Uterus (tissue), 4 donors: ENCODE results near the gene IL15RA. TPM values are rescaled to one million over a fixed set of nuclear protein-coding genes. Genes with fewer than 3 reads are reported as not detected.

Experiments
- DNase-seq, 2 donors: peaks; one replicate each; pipeline ENCODE4 v3.0.0-alpha.2; 2019 to 2020
- H3K27ac ChIP-seq, 2 donors: fragments of 200-600 bp; sonication (generic); 1 replicate in 1 of 2; 2 replicates in 1 of 2; pipeline ENCODE4 v1.5.1; 2016 to 2018
- H3K27me3 ChIP-seq, 2 donors: fragments of 200-600 bp; sonication (generic); one replicate each; pipeline ENCODE4 v1.5.1; 2018 to 2019; ENCODE audit warnings: control low read depth in 1 of 2
- H3K36me3 ChIP-seq, 2 donors: fragments of 200-600 bp; sonication (generic); one replicate each; pipeline ENCODE4 v1.5.1; 2019; ENCODE audit warnings: control low read depth in 1 of 2
- H3K4me1 ChIP-seq, 2 donors: fragments of 200-600 bp; sonication (generic); one replicate each; pipeline ENCODE4 v1.5.1; 2018 to 2019; ENCODE audit warnings: control low read depth in 1 of 2
- H3K4me3 ChIP-seq, 2 donors: fragments of 200-600 bp; sonication (generic); 1 replicate in 1 of 2; 2 replicates in 1 of 2; pipeline ENCODE4 v1.5.1; 2018 to 2019; ENCODE audit warnings: mild to moderate bottlenecking in 1 of 2
- H3K9me3 ChIP-seq, 2 donors: fragments of 200-600 bp; sonication (generic); one replicate each; pipeline ENCODE4 v1.5.1; 2019; ENCODE audit warnings: control low read depth in 1 of 2
- POLR2A ChIP-seq, 2 donors: fragments of 450-650 bp; IDR thresholded peaks; one replicate each; pipeline ENCODE4 v1.6.1; 2016; ENCODE audit warnings: antibody characterized with exemption in 2 of 2, mild to moderate bottlenecking in 1 of 2, moderate library complexity in 1 of 2
- intact Hi-C: fragments of 100-400 bp; cut with DNase I; formaldehyde crosslinking; loops from one replicate; pipeline ENCODE4 v1.15.1; 2023; ENCODE audit warnings: low total_unique reads
- total RNA-seq, 4 donors: library from RNA; depleted of rRNA in 3 of 4; stranded (reverse); fragments of >200 nt in 3 of 4; gene quantifications; one replicate each; pipeline versions ENCODE4 v1.1.0 to v1.2.4, GENCODE V29; 2014 to 2023
- TF ChIP-seq, protein P1 (sequence below), 4 experiments: fragments of 200-600 bp in 2 of 4; fragments of 450-650 bp in 2 of 4; sonication (generic) in 2 of 4; IDR thresholded peaks; one replicate each; pipeline ENCODE4 v1.5.1; 2016 to 2019; ENCODE audit warnings: antibody characterized with exemption in 4 of 4, mild to moderate bottlenecking in 2 of 4, moderate library complexity in 1 of 4
- donor health status: DM: yes; HTN: yes; CAD: no.

Gene IL15RA
- total RNA-seq, 4 donors from 2014 or later, result 1.6 to 42.5 (median 31.9) TPM

DNA sequence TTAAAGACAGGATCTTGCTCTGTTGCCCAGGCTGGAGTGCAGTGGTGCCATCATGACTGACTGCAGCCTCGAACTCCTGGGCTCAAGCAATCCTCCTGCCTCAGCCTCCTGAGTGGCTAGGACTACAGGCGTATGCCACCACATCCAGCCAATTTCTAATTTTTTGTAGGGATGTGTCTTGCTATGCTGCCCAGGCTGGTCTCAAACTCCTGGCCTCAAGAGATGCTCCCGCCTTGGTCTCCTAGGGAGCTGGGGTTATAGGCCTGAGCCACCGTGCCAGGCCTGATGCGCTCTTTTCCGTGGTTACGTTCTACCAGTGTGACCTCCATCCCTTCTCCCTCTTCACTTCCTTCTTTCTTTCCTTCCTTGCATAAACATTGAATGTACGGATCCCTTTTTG is 34.2 kb upstream of the IL15RA start:
- Histone ChIP-seq H3K4me1 (no peaks in the 10 kb centered on the region), H3K9me3 (no peaks in the 10 kb centered on the region), H3K36me3 (no peaks in the 10 kb centered on the region), H3K27me3 (no peaks in the 10 kb centered on the region), H3K4me3 (no peak overlapping the region), H3K27ac (no peak overlapping the region)
- DNase-seq, result no peak
- intact Hi-C loops, result no loop called here
- TF ChIP-seq, protein P1, sequence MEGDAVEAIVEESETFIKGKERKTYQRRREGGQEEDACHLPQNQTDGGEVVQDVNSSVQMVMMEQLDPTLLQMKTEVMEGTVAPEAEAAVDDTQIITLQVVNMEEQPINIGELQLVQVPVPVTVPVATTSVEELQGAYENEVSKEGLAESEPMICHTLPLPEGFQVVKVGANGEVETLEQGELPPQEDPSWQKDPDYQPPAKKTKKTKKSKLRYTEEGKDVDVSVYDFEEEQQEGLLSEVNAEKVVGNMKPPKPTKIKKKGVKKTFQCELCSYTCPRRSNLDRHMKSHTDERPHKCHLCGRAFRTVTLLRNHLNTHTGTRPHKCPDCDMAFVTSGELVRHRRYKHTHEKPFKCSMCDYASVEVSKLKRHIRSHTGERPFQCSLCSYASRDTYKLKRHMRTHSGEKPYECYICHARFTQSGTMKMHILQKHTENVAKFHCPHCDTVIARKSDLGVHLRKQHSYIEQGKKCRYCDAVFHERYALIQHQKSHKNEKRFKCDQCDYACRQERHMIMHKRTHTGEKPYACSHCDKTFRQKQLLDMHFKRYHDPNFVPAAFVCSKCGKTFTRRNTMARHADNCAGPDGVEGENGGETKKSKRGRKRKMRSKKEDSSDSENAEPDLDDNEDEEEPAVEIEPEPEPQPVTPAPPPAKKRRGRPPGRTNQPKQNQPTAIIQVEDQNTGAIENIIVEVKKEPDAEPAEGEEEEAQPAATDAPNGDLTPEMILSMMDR (IDR thresholded peaks at IDR 0.05), result no peak
- no peak for TF ChIP-seq POLR2A (IDR thresholded peaks at IDR 0.05)

DNA sequence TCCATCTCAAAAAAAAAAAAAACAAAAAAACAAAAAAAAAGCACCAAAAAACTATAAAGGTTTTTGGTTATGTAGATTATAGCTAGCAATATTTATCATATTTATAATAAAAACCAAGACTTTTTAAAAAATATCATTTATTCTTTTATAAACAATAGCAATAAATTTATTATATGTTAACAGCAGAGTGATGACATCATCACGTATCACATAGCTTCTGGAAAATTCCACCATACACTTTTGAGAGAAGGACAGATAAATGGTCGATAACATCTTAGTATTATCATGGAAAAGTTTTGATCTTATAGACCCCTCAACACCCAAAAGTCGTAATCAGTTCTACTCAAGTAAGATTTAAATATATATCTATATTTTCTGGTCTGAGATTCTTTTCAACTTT is 33.2 kb upstream of the IL15RA start:
- H3K27me3 ChIP-seq, result no peaks in the 10 kb centered on the region
- TF ChIP-seq, protein P1 (IDR thresholded peaks at IDR 0.05), result no peak
- no peak for TF ChIP-seq POLR2A (IDR thresholded peaks at IDR 0.05)
- H3K36me3 ChIP-seq, result no peaks in the 10 kb centered on the region
- intact Hi-C loops, result no loop called here
- H3K4me3 ChIP-seq, result no peak overlapping the region
- no peak for DNase-seq
- no peak overlapping the region for H3K27ac ChIP-seq
- no peaks in the 10 kb centered on the region for H3K9me3 ChIP-seq
- H3K4me1 ChIP-seq, result no peaks in the 10 kb centered on the region

DNA sequence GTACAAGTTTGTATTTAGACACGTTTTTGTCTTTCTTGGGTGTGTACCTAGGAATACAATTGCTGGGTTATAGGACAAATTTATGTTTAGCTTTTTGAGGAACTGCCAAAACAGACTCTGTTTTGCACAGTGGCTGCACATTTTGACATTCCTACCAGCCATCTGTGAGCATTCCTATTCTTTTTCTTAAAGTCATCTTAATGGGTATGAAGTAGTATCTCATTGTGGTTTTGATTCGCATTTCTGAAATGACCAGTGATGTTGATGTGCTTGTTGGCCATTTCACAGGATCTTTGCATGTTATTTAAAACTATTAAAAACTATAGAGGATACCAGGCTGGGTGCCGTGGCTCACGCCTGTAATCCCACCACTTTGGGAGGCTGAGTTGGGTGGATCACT is 32.6 kb upstream of the IL15RA start:
- no peak for TF ChIP-seq POLR2A (IDR thresholded peaks at IDR 0.05)
- TF ChIP-seq, protein P1 (IDR thresholded peaks at IDR 0.05), result no peak
- intact Hi-C loops, result no loop called here

DNA sequence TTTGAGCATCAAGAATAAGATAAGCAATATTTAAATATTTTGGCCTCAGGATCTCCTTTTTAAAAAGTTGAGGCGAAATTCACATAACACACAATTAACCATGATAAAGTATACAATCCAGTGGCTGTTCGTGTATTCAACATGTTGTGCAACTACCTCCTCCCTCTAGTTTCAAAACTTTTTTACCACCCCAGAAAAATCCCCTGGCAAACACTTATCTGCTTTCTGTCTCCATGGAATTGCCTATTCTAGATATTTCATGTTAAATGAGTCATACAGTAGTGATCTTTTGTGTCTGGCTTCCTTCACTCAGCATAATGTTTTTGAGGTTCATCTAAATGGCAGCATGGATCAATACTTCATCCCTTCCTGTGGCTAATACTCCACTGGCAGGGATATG is 31.8 kb upstream of the IL15RA start:
- Histone ChIP-seq H3K36me3 (no peaks in the 10 kb centered on the region), H3K27ac (peak overlapping the region; percentile 71 to 81), H3K9me3 (no peaks in the 10 kb centered on the region), H3K4me3 (peak overlapping the region in 1 of 2 donors; percentile 13), H3K27me3 (no peaks in the 10 kb centered on the region), H3K4me1 (no peaks in the 10 kb centered on the region)
- intact Hi-C loops, result no loop called here
- no peak for DNase-seq
- TF ChIP-seq, protein P1 (IDR thresholded peaks at IDR 0.05), result no peak
- TF ChIP-seq POLR2A (IDR thresholded peaks at IDR 0.05), result no peak

More for the DNA sequence above, 32.6 kb upstream of the IL15RA start:
- no peaks in the 10 kb centered on the region for H3K36me3 ChIP-seq
- H3K4me1 ChIP-seq, result no peaks in the 10 kb centered on the region
- H3K9me3 ChIP-seq, result no peaks in the 10 kb centered on the region
- no peak for DNase-seq
- peak overlapping the region in 1 of 2 donors; percentile 81 for H3K27ac ChIP-seq
- no peaks in the 10 kb centered on the region for H3K27me3 ChIP-seq
- H3K4me3 ChIP-seq, result no peak overlapping the region

DNA sequence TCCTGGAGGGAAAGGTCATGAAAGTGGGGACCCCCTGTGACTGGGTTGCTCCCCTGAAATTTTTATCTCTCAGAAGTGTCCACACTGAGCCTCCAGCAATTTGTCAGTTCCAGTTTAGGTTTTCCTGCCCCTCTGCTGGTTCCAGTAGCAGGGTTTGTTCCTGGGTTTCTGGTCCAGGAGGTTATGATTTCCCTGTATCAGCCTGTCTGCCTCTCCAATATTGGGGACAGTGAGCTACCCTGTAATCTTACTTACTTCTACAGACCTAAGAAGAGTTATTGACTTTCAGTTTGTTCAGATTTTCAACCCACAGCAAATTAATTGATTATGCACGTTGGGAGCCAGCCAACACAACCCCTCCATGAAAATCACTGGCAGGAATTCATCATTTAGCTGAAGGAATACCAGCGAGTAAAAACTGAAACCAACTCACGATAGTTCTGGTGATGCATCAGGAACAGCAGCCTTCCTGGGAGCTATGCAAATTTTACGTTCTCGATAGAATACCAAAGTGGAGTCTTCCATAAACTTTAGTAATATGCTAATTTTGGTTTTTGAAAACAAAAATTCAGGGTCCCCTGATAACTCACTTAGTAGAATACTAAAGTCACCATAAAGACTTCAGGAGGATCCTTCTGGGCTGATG is 31.3 kb upstream of the IL15RA start:
- Histone ChIP-seq H3K4me3 (peak overlapping the region in 1 of 2 donors; percentile 13), H3K27me3 (no peaks in the 10 kb centered on the region), H3K27ac (peak overlapping the region; percentile 71 to 81), H3K36me3 (no peaks in the 10 kb centered on the region), H3K4me1 (no peaks in the 10 kb centered on the region), H3K9me3 (no peaks in the 10 kb centered on the region)
- DNase-seq, result no peak
- no peak for TF ChIP-seq POLR2A (IDR thresholded peaks at IDR 0.05)
- TF ChIP-seq, protein P1 (IDR thresholded peaks at IDR 0.05), result no peak
- intact Hi-C loops, result no loop called here
